Endothelial cell of umbilical vein (primary cell): ENCODE data around the gene NDST3. TPM values are rescaled to one million over a fixed set of nuclear protein-coding genes. Genes with fewer than 3 reads are reported as not detected.

Experiments
- BruUV-seq: library from RNA; stranded (reverse); fragments of 400-500 nt; replicated peaks from 2 replicates; lab custom pipeline; 2021; lab: Mats Ljungman, UMichigan
- CTCF ChIA-PET: fragments of 300-600, 350-600 bp; sonication (Branson Sonifier 250); formaldehyde crosslinking; loops from one replicate; lab custom pipeline; 2021; ENCODE audit warnings: antibody characterized with exemption, inconsistent platforms; lab: Charles Lee
- POLR2A ChIA-PET: fragments of 300-600, 350-600 bp; sonication (Branson Sonifier 250); formaldehyde crosslinking; loops from one replicate; lab custom pipeline; 2021; ENCODE audit warnings: antibody characterized with exemption, inconsistent platforms; lab: Charles Lee
- DNase-seq: peaks from one replicate; pipeline ENCODE4 v3.0.0-alpha.2; 2011; ENCODE audit warnings: low read depth, low spot score
- FAIRE-seq: peaks from 2 replicates; lab custom pipeline; 2011; peaks lifted over from hg19 to GRCh38; lab: Jason Lieb, UNC
- H2AFZ ChIP-seq: 2 replicates; pipeline ENCODE4 v1.6.0; 2012; ENCODE audit warnings: low read depth, low read length, control low read depth, inconsistent platforms
- H3K27ac ChIP-seq: 2 replicates; pipeline ENCODE4 v1.5.1; 2011; ENCODE audit warnings: low read depth, mild to moderate bottlenecking, control low read depth, low read length, moderate library complexity; ENCODE audit not compliant: insufficient read depth
- H3K27me3 ChIP-seq, 2 experiments: 2 replicates each; pipeline versions ENCODE4 v1.6.0 to v1.6.1; 2011; ENCODE audit warnings: low read length in 2 of 2, mixed read lengths in 1 of 2; ENCODE audit not compliant: control insufficient read depth in 2 of 2, insufficient read depth in 2 of 2
- H3K36me3 ChIP-seq, 2 experiments: 2 replicates in 1 of 2; 3 replicates in 1 of 2; pipeline ENCODE4 v1.5.1; 2011; ENCODE audit warnings: low read length in 2 of 2, mild to moderate bottlenecking in 1 of 2, moderate library complexity in 1 of 2; ENCODE audit not compliant: control insufficient read depth in 2 of 2, insufficient read depth in 2 of 2; ENCODE audit errors: extremely low read depth in 1 of 2
- H3K4me1 ChIP-seq: 3 replicates; pipeline ENCODE4 v1.5.1; 2011; ENCODE audit warnings: mild to moderate bottlenecking, low read length; ENCODE audit not compliant: control insufficient read depth, insufficient read depth; ENCODE audit errors: extremely low read depth
- H3K4me2 ChIP-seq: 2 replicates; pipeline ENCODE4 v1.6.1; 2011; ENCODE audit warnings: low read length, control low read depth, mixed read lengths; ENCODE audit not compliant: insufficient read depth
- H3K4me3 ChIP-seq, 3 experiments: fragments of 200-600 bp in 1 of 3; sonication (generic), shearing (Covaris generic) in 1 of 3; replicated peaks in 1 of 3; 2 replicates each; pipeline ENCODE4 v1.5.1; 2011 to 2016; ENCODE audit warnings: control low read depth in 3 of 3, low read length in 3 of 3, mild to moderate bottlenecking in 2 of 3, inconsistent platforms in 1 of 3, low read depth in 1 of 3, moderate library complexity in 1 of 3; ENCODE audit not compliant: insufficient read depth in 1 of 3
- H3K79me2 ChIP-seq: 2 replicates; pipeline ENCODE4 v1.6.0; 2012; ENCODE audit warnings: low read length, inconsistent platforms; ENCODE audit not compliant: control insufficient read depth, insufficient read depth
- H3K9ac ChIP-seq: replicated peaks from 2 replicates; pipeline ENCODE3; 2011; ENCODE audit warnings: low read length, control low read depth; ENCODE audit not compliant: insufficient read depth; ENCODE audit errors: extremely low read depth
- H3K9me1 ChIP-seq: replicated peaks from 3 replicates; pipeline ENCODE4 v1.6.0; 2011; ENCODE audit warnings: mild to moderate bottlenecking, low read length; ENCODE audit not compliant: control insufficient read depth, insufficient read depth; ENCODE audit errors: extremely low read depth
- H3K9me3 ChIP-seq: replicated peaks from 2 replicates; pipeline ENCODE4 v1.5.1; 2012; ENCODE audit warnings: low read length, inconsistent platforms; ENCODE audit not compliant: control insufficient read depth, insufficient read depth
- H4K20me1 ChIP-seq: replicated peaks from 2 replicates; pipeline ENCODE3; 2011; ENCODE audit warnings: mild to moderate bottlenecking, low read length; ENCODE audit not compliant: control insufficient read depth, insufficient read depth; ENCODE audit errors: extremely low read depth
- EZH2 ChIP-seq: IDR thresholded peaks from 2 replicates; pipeline ENCODE4 v1.6.1; 2012; ENCODE audit warnings: borderline replicate concordance, low read depth, mild to moderate bottlenecking, moderate library complexity, low read length, inconsistent platforms; ENCODE audit not compliant: severe bottlenecking
- FOS ChIP-seq: IDR thresholded peaks from 2 replicates; pipeline ENCODE4 v1.6.1; 2011; ENCODE audit warnings: mild to moderate bottlenecking, low read length, moderate library complexity, borderline replicate concordance; ENCODE audit not compliant: insufficient read depth
- GATA2 ChIP-seq: IDR thresholded peaks from 2 replicates; pipeline ENCODE4 v1.7.0; 2011; ENCODE audit warnings: low read depth, mild to moderate bottlenecking, moderate library complexity, mixed read lengths, low read length; ENCODE audit not compliant: insufficient read length, insufficient read depth
- JUN ChIP-seq: IDR thresholded peaks from 2 replicates; pipeline ENCODE4 v1.6.1; 2011; ENCODE audit warnings: borderline replicate concordance, low read depth; ENCODE audit not compliant: insufficient read length, insufficient read depth
- MYC ChIP-seq: IDR thresholded peaks from one replicate; pipeline ENCODE4 v1.6.1; 2011; ENCODE audit warnings: mild to moderate bottlenecking, low read depth, low read length
- POLR2A ChIP-seq: IDR thresholded peaks from 2 replicates; pipeline ENCODE4 v1.6.1; 2012; ENCODE audit warnings: low read depth, mild to moderate bottlenecking, control low read depth, low read length
- POLR2AphosphoS5 ChIP-seq: IDR thresholded peaks from 2 replicates; pipeline ENCODE4 v1.6.1; 2012; ENCODE audit warnings: low read depth, mild to moderate bottlenecking, control low read depth, low read length, moderate library complexity; ENCODE audit not compliant: insufficient read depth
- dilution Hi-C: fragments of 300-500 bp; cut with MboI; formaldehyde crosslinking; loops from one replicate; pipeline ENCODE4 v1.15.0; 2019; ENCODE audit warnings: low sequenced_read_pairs; ENCODE audit not compliant: extremely low pct_ligation_motif_present
- intact Hi-C: fragments of 100-400 bp; cut with micrococcal nuclease; formaldehyde crosslinking; loops from one replicate; pipeline ENCODE4 v1.10.0; 2022
- polyA plus RNA-seq, 4 experiments: library from polyadenylated mRNA; depleted of rRNA in 3 of 4; stranded (reverse) in 3 of 4; unstranded in 1 of 4; fragments of >200 nt; gene quantifications; 2 replicates each; pipeline versions ENCODE4 v1.2.1 to v1.2.3, GENCODE V29; 2011 to 2012; ENCODE audit warnings: missing spikeins in 1 of 4
- total RNA-seq: library from RNA; stranded (reverse); gene quantifications from 2 replicates; pipeline ENCODE4 v1.2.3, GENCODE V29; 2021
- TF ChIP-seq, protein P1 (sequence below), 2 donors: IDR thresholded peaks; 1 replicate in 1 of 2; 2 replicates in 1 of 2; pipeline ENCODE4 v1.5.1; 2011; ENCODE audit warnings: low read length in 2 of 2, mild to moderate bottlenecking in 2 of 2, moderate library complexity in 2 of 2, control low read depth in 1 of 2, inconsistent platforms in 1 of 2, low read depth in 1 of 2; ENCODE audit not compliant: insufficient read depth in 1 of 2; ENCODE audit errors: extremely low read depth in 1 of 2
- TF ChIP-seq, protein P2 (sequence below): IDR thresholded peaks from 2 replicates; pipeline ENCODE4 v1.6.1; 2011; ENCODE audit not compliant: insufficient read depth, insufficient read length

Gene NDST3
- total and polyA plus RNA-seq, 2 donors (not counting 3 experiments of a cell fraction or from before 2014, with no cell fraction given) = 0.04 TPM; not detected in 1

DNA sequence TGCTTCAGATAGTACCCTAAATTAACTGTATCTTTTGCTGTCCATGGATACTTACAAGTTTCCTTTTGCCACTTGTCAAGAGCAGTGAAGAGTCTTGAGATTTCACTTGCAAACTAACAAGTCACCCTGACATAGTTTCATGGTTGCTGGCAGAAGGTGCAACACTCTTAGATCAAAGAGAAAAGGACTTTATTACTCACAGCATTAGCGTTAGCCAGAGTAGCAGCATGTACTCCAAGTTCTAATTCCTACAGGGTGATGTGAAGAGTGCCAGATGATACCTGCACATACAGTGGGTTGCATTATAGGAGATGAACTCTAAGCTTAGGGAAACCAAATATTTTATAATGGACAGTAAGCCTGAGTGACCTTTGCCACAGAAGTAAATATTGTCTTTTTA, 47.9 kb downstream of the NDST3 start:
- POLR2A ChIA-PET = no interaction called here
- CTCF ChIA-PET = interaction anchor here (0.6 to 8.0 kb wide), 2 partner anchors 61 to 142 kb away, joined by 3 to 108 read pairs; no protein-coding TSS in a partner anchor
- FAIRE-seq = no peak

More for the DNA sequence above, 47.9 kb downstream of the NDST3 start:
- H3K4me3 ChIP-seq = no peak overlapping the region
- peaks cover 15% of the 10 kb centered on the region for H3K4me1 ChIP-seq
- no peak for DNase-seq
- intact Hi-C loops = no loop called here
- no peaks in the 10 kb centered on the region for H3K9me1 ChIP-seq
- dilution Hi-C loops = no loop called here
- H3K79me2 ChIP-seq = no peaks in the 10 kb centered on the region
- H3K9ac ChIP-seq = no peak overlapping the region
- H3K27me3 ChIP-seq = no peaks in the 10 kb centered on the region
- H3K9me3 ChIP-seq = no peaks in the 10 kb centered on the region
- H3K36me3 ChIP-seq = no peaks in the 10 kb centered on the region
- H3K4me2 ChIP-seq = no peak overlapping the region
- H2AFZ ChIP-seq = no peak overlapping the region
- no peak for TF ChIP-seq FOS
- TF ChIP-seq JUN = no peak
- TF ChIP-seq, protein P1, sequence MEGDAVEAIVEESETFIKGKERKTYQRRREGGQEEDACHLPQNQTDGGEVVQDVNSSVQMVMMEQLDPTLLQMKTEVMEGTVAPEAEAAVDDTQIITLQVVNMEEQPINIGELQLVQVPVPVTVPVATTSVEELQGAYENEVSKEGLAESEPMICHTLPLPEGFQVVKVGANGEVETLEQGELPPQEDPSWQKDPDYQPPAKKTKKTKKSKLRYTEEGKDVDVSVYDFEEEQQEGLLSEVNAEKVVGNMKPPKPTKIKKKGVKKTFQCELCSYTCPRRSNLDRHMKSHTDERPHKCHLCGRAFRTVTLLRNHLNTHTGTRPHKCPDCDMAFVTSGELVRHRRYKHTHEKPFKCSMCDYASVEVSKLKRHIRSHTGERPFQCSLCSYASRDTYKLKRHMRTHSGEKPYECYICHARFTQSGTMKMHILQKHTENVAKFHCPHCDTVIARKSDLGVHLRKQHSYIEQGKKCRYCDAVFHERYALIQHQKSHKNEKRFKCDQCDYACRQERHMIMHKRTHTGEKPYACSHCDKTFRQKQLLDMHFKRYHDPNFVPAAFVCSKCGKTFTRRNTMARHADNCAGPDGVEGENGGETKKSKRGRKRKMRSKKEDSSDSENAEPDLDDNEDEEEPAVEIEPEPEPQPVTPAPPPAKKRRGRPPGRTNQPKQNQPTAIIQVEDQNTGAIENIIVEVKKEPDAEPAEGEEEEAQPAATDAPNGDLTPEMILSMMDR (IDR thresholded peaks at IDR 0.05; ENCODE audit: extremely low read depth in 1 of 2, insufficient read depth in 1 of 2, low read depth in 1 of 2, low read length in 2 of 2) = no peak
- no peak for TF ChIP-seq GATA2
- TF ChIP-seq POLR2AphosphoS5 = no peak
- no peak for TF ChIP-seq MYC
- TF ChIP-seq, protein P2, sequence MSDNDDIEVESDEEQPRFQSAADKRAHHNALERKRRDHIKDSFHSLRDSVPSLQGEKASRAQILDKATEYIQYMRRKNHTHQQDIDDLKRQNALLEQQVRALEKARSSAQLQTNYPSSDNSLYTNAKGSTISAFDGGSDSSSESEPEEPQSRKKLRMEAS = no peak
- no peak for TF ChIP-seq EZH2
- no peak for TF ChIP-seq POLR2A
- no peaks in the 10 kb centered on the region for H4K20me1 ChIP-seq
- BruUV-seq = no TSS peak
- H3K27ac ChIP-seq = no peak overlapping the region
